HG03066 (cell line): Measurements from ENCODE around the gene ING3.

Source experiments
- ATAC-seq: cut with Tn5 transposase; IDR thresholded peaks from one replicate; pipeline ENCODE4 v1.9.1; 2021; ENCODE audit warnings: low read depth; ENCODE audit not compliant: unreplicated experiment

Gene ING3

GRCh38 chr7:121023683-121024511 lies 73.3 kb downstream of the ING3 start:
- no peak for ATAC-seq

DNA sequence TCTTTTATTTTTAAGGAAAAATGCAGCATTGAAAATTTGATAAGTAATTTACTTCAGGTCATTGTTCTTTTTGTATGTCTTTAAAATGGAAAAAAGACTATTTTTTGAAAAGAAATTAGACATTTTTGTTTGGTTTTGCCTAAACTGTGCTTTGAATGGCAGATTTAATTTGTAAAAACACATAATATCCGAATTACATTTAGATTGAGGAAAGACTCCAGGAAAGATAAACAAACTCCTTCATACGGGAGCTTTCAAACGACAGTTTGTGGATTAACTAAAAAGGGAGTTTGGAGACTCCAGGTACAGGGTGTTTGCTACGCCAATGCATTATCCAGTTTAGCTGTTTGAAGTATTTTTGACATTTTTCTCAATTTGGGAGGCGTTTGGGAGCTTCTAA lies 74.0 kb downstream of the ING3 start:
- no peak for ATAC-seq

DNA sequence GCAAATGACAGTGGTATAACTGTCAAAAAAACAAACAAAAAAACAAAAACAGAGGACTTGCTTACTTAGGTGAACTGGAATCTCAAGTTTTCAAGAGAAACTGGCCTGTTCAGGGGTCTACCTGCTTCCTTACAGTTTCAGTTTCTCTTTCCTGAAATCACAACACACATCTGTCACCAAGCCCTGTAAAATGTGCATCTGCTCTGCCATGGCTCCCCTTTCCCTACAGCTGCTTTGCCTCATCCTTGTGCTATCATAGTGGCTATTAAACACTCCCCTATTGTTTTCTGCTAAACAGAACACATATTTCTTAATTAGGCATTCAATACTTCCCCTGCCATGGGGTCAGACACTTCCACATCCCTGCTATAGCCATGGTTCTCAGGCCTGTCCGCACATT lies 75.6 kb downstream of the ING3 start:
- ATAC-seq = no peak

DNA sequence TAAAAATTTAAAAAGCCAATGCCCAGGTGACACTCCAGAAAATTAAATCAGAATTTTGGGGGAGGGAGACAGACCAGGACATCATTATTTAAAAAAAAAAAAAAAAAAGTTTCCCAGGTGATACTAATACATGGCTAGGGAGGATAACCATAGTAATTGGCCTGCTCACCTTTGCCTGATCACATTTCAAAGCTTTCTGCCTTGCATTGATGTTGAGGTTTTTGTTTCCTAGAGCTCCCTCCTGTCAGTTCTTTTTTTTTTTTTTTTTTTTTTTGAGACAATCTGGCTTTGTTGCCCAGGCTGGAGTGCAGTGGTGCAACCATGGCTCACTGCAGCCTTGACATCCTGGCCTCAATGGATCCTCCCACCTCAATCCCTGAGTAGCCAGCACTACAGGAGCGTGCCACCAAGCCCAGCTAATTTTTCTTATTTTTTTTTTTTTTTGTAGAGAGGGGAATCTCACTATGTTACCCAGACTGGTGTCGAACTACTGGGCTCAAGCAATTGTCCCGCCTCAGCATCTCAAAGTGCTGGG lies 76.1 kb downstream of the ING3 start:
- ATAC-seq = no peak
